ENCODE results near the gene OVCH2.
A peak's percentile ranks its signal among the peaks of the same experiment; 100 is the strongest.

Gene OVCH2

DNA sequence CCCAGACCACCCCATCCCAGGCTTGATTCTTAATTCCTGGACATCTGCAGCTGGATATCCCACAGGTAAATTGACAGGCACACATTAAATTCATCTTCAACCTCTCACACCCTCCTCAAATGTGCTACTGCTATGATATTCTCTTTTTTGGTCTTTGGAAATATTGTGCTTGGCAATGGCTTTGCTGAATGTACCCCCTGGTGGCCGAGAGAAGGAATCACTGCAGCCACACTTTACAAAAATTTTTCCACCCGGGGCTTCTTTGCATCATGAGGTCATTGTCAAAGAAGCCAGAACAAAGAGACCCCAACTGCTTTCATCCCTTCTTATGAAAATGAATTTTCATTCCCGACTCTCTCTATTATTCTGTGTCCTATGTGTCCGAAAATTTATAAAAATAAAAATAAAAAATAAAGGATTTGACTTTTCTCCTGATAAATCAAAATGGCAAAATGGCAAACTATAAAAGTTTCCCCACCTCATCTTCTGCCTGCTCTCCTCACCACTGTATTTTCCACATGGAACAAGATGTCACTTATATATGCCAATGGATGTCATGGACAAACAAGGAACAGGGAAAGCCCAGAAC is 17.9 kb downstream of the OVCH2 start:
- Histone ChIP-seq H3K9ac (ENCODE audit: low read depth, low read length) (no peak overlapping the region), H3K9me3 (replicated peaks; ENCODE audit: low read length) (no peaks in the 10 kb centered on the region), H3K36me3 (ENCODE audit: insufficient read depth, low read length) (no peaks in the 10 kb centered on the region), H3K4me1 (ENCODE audit: control insufficient read depth, insufficient read depth, low read length) (no peaks in the 10 kb centered on the region), H3K4me3 (ENCODE audit: low read length) (no peak overlapping the region), H3K4me2 (ENCODE audit: low read length) (no peak overlapping the region), H3K27me3 (ENCODE audit: control insufficient read depth, insufficient read depth, low read length) (peaks cover 60% of the 10 kb centered on the region)

DNA sequence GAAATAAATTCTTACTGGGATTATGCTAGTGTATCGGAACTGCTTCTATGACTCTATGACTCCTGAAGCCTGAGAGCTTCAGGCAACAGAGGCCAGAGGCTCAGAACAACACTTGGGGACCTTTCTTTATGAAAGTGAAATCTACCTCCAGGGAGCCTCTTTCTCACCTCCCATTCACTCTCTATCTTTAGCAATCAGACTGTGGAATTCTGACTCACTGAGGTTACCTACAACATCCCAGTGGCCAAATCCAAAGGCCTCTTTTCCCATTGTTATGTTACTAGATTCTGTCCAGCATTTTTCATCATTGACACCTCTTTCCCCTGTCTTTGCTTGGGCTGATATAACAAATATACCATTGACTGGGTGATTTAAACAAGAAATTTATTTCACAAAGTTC is 18.9 kb downstream of the OVCH2 start:
- H3K36me3 ChIP-seq (ENCODE audit: insufficient read depth, low read length), result no peaks in the 10 kb centered on the region
- H3K4me2 ChIP-seq (ENCODE audit: low read length), result no peak overlapping the region
- no peaks in the 10 kb centered on the region for H3K4me1 ChIP-seq (ENCODE audit: control insufficient read depth, insufficient read depth, low read length)
- H3K9me3 ChIP-seq (replicated peaks; ENCODE audit: low read length), result no peaks in the 10 kb centered on the region
- H3K4me3 ChIP-seq (ENCODE audit: low read length), result no peak overlapping the region
- H3K27me3 ChIP-seq (ENCODE audit: control insufficient read depth, insufficient read depth, low read length), result peaks cover 60% of the 10 kb centered on the region
- no peak overlapping the region for H3K9ac ChIP-seq (ENCODE audit: low read depth, low read length)

DNA sequence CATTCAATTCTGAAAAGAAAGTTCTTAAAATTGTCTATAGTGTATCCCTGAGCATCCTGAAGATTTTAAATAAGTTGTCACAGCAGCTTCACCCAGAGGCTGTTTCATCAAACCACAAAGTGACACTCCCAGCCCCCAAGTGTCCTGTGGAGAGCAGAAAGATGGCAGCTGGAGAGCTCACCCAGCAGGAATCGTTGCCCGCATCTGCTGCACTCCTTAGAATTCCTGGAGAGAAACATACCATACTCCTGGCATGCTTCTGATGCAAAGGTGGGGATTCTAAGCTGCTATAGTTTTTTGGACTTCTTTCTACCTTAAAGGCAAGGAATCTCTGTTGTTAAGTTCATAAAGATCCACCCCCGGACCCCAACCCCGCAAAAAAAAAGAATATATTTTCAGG is 19.5 kb downstream of the OVCH2 start:
- Histone ChIP-seq H3K9me3 (replicated peaks; ENCODE audit: low read length) (no peaks in the 10 kb centered on the region), H3K4me1 (ENCODE audit: control insufficient read depth, insufficient read depth, low read length) (no peaks in the 10 kb centered on the region), H3K36me3 (ENCODE audit: insufficient read depth, low read length) (no peaks in the 10 kb centered on the region), H3K9ac (ENCODE audit: low read depth, low read length) (no peak overlapping the region), H3K4me3 (ENCODE audit: low read length) (no peak overlapping the region), H3K4me2 (ENCODE audit: low read length) (no peak overlapping the region), H3K27me3 (ENCODE audit: control insufficient read depth, insufficient read depth, low read length) (peaks cover 57% of the 10 kb centered on the region)

DNA sequence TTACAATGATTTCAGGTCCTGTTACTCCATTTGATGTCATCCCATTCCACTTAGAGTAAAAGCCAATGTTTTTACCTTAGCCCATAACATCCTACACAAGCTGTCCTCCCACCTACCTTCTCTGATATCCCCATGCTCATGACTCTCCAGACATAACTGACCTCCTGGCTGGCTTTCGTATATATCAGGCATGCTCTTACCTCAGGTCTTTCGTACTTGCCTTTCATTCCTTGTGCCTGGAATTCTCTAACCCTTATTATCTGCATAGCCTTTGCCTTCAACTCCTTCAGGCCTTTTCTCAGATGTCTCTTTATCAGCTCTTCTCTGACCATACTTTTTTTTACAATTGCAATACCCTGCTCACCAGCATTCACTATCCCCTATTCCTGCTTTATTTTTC is 22.7 kb downstream of the OVCH2 start:
- no peak overlapping the region for H3K4me2 ChIP-seq (ENCODE audit: low read length)
- H3K4me3 ChIP-seq (ENCODE audit: low read length), result no peak overlapping the region
- peaks cover 57% of the 10 kb centered on the region for H3K27me3 ChIP-seq (ENCODE audit: control insufficient read depth, insufficient read depth, low read length)
- no peaks in the 10 kb centered on the region for H3K36me3 ChIP-seq (ENCODE audit: insufficient read depth, low read length)
- H3K9me3 ChIP-seq (replicated peaks; ENCODE audit: low read length), result no peaks in the 10 kb centered on the region
- no peaks in the 10 kb centered on the region for H3K4me1 ChIP-seq (ENCODE audit: control insufficient read depth, insufficient read depth, low read length)
- no peak overlapping the region for H3K9ac ChIP-seq (ENCODE audit: low read depth, low read length)

DNA sequence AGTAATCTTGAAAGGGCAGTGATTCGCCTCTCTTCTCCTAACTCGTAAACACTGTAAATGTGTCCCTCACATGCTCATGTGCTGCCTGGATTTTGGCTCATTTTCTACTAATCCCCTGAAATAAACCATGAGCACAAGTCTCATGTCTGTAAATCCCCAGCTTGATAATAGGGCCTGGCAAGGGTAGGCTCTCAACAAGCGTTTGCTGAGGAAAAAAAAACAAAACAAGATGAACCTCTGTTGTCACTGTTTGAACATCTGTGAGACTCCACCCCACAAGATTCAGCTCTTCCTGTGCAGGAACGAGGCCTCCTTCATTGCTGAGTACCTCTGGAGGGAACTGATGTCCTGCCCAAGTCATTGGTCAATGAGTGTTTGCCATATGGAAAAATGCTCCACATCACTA is 28.5 kb downstream of the OVCH2 start:
- peaks cover 5% of the 10 kb centered on the region for H3K4me1 ChIP-seq (ENCODE audit: control insufficient read depth, insufficient read depth, low read length)
- no peak overlapping the region for H3K9ac ChIP-seq (ENCODE audit: low read depth, low read length)
- H3K4me3 ChIP-seq (ENCODE audit: low read length), result no peak overlapping the region
- H3K9me3 ChIP-seq (replicated peaks; ENCODE audit: low read length), result no peaks in the 10 kb centered on the region
- H3K4me2 ChIP-seq (ENCODE audit: low read length), result no peak overlapping the region
- peaks cover 63% of the 10 kb centered on the region for H3K27me3 ChIP-seq (ENCODE audit: control insufficient read depth, insufficient read depth, low read length)
- H3K36me3 ChIP-seq (ENCODE audit: insufficient read depth, low read length), result no peaks in the 10 kb centered on the region

DNA sequence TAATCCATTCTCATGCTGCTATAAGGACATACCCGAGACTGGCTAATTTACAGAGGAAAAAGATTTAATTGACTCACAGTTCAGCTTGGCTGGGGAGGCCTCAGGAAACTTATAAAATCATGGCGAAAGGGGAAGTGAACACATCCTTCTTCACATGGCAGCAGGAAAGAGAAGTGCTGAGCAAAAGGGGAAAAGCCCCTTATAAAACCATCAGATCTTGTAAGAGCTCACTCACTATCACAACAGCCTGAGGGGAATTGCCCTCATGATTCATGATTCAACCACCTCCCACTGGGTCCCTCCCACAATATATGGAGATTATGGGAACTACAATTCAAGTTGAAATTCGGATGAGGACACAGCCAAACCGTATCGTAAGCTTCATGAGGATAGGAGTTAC is 29.2 kb downstream of the OVCH2 start:
- no peak overlapping the region for H3K4me2 ChIP-seq (ENCODE audit: low read length)
- no peaks in the 10 kb centered on the region for H3K9me3 ChIP-seq (replicated peaks; ENCODE audit: low read length)
- H3K4me1 ChIP-seq (ENCODE audit: control insufficient read depth, insufficient read depth, low read length), result peaks cover 6% of the 10 kb centered on the region
- H3K27me3 ChIP-seq (ENCODE audit: control insufficient read depth, insufficient read depth, low read length), result peaks cover 63% of the 10 kb centered on the region
- no peak overlapping the region for H3K9ac ChIP-seq (ENCODE audit: low read depth, low read length)
- H3K4me3 ChIP-seq (ENCODE audit: low read length), result no peak overlapping the region
- no peaks in the 10 kb centered on the region for H3K36me3 ChIP-seq (ENCODE audit: insufficient read depth, low read length)

DNA sequence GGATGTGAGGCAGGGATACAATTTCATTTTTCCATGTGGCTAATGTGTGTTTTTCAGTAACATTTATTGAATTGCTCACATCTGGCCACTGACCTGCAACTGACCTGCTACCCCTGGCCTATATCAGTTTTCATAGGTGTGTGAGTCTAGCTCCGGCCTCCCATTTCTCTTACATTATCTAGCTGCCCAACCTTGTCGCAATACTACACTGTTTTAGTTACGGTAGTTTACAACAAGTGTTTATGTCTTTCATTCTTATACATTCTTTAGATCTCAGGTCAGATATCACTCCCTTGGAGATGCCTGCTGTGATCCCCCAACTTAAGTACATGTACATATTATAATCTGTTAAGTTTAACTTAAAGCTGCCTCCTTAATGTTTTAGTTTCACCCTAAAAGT is 30.6 kb downstream of the OVCH2 start:
- H3K9ac ChIP-seq (ENCODE audit: low read depth, low read length), result no peak overlapping the region
- H3K4me2 ChIP-seq (ENCODE audit: low read length), result no peak overlapping the region
- no peaks in the 10 kb centered on the region for H3K9me3 ChIP-seq (replicated peaks; ENCODE audit: low read length)
- H3K27me3 ChIP-seq (ENCODE audit: control insufficient read depth, insufficient read depth, low read length), result peaks cover 54% of the 10 kb centered on the region
- no peak overlapping the region for H3K4me3 ChIP-seq (ENCODE audit: low read length)
- no peaks in the 10 kb centered on the region for H3K36me3 ChIP-seq (ENCODE audit: insufficient read depth, low read length)
- H3K4me1 ChIP-seq (ENCODE audit: control insufficient read depth, insufficient read depth, low read length), result peaks cover 6% of the 10 kb centered on the region

DNA sequence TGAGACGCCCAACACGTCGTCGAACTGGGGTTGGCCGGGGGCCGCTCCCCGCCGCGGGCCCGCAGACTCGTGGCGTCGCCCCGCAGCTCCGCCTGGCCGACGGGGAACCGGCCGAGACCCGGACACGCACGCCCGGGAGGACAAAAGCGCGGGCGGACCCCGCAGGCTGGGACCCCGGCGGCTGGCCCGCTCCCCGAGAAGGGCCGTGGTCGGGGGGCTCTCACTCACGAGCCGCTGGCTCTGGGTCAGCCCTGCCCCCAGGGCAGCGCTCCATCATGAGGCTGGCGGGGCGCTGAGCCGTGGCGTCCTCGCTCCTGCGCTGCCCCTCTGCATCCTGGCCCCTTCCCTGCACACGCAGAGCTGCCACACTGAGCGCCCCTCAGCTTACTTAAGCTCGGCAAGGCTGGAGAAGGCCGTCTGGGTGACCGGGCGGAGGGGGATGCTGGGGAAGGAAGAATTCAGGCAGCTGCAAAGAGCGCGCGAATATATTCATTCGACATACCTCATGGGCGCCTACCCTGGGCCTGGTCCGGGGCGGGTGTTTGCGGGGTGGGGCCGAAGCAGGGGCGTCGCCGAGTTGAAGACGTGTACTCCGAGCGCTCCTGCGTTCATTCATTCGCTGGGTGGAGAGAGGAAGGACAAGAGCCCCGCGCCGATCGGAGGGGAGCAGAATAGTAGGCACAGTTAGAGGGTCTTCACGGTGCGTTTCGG is 32.4 kb downstream of the OVCH2 start:
- Histone ChIP-seq H3K4me1 (ENCODE audit: control insufficient read depth, insufficient read depth, low read length) (peaks cover 6% of the 10 kb centered on the region), H3K9me3 (replicated peaks; ENCODE audit: low read length) (no peaks in the 10 kb centered on the region)

DNA sequence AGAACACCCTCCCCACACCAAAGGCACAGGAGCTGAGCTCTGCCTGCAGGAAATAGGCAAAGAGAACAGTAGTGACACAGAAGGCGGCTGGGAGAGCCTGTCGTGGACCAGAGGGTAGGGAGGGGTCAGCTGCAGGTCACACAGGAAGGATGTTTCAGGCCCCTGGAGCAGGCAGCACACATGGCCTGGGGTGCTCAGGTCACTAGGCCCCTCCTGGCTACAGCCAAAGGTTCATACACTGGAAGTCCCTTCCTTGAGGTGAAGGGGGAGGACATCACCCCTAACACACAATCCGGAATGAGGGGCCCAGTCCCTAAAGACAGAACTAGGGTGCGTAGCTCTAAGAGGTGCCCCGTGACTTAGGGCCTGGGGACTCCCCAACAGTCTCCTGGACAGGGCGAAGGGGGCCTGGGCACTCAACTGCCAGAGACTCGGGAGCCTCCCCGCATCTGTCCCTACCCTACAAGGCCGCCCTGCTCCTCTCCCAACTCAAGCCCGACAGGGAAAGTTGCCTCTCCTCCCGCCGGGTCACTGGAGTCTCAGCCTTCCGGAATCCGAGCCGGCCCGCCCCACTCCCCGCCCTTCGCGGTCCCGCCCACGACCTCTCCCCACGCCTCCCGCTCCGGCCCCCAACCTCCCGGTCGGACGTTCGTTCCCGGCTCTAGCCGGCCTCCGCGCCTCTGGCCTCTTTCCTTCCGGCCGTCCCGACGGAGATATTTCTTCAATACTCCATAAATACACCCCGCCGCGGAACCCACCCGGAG is 33.1 kb downstream of the OVCH2 start, which contains the start of gene CYB5R2:
TSS of gene CYB5R2 (minus strand) at position 541 of the 764 bp plus-strand sequence. CDS start 675 bp downstream, outside the sequence.
- H3K27me3 ChIP-seq (ENCODE audit: control insufficient read depth, insufficient read depth, low read length), result peaks cover 46% of the 10 kb centered on the region
- H3K9me3 ChIP-seq (replicated peaks; ENCODE audit: low read length), result no peaks in the 10 kb centered on the region
- H3K9ac ChIP-seq (ENCODE audit: low read depth, low read length), result peak within 1 kb of the TSS; percentile 48
- H3K4me1 ChIP-seq (ENCODE audit: control insufficient read depth, insufficient read depth, low read length), result peaks cover 6% of the 10 kb centered on the region
- peak within 1 kb of the TSS; percentile 64 for H3K4me3 ChIP-seq (ENCODE audit: low read length)
- no peaks in the 10 kb centered on the region for H3K36me3 ChIP-seq (ENCODE audit: insufficient read depth, low read length)
- H3K4me2 ChIP-seq (ENCODE audit: low read length), result peak within 1 kb of the TSS; percentile 80

More for the DNA sequence above, 32.4 kb downstream of the OVCH2 start:
- Histone ChIP-seq H3K4me3 (ENCODE audit: low read length) (peak overlapping the region; percentile 64), H3K36me3 (ENCODE audit: insufficient read depth, low read length) (no peaks in the 10 kb centered on the region), H3K4me2 (ENCODE audit: low read length) (peak overlapping the region; percentile 80), H3K9ac (ENCODE audit: low read depth, low read length) (no peak overlapping the region), H3K27me3 (ENCODE audit: control insufficient read depth, insufficient read depth, low read length) (peaks cover 46% of the 10 kb centered on the region)

DNA sequence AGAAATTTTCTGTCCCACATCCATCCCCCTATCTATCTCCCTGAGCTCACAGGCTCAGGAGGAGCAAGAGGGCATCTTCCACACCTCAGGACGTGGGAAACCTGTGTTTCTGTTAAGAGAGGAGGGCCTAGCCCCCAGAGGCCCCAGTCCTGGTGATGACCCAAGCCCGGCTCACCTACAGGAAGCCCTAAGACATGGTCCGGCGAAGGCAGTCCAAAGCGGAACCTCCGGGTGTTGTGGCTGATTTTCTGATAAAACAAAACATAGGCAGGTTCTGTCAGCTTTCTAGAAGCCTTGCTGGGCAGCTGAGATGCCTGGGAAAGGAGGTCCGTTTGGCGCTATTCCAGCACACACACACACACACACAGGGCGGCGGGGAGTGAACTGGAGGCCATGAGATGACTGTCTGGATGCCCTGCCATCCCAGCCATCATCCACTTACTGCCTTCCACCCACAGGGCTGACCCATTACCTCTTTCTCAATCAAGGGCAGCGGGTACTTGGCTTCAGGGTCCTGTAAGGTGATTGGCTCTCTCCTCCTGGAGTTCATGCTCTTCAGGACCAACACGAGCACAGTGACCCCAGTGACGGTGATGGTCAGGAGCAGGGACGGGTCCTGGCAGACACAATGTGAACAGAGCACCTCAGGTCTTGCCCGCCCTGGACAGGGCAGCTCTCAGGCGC is 33.9 kb downstream of the OVCH2 start:
- peak overlapping the region; percentile 80 for H3K4me2 ChIP-seq (ENCODE audit: low read length)
- peaks cover 40% of the 10 kb centered on the region for H3K27me3 ChIP-seq (ENCODE audit: control insufficient read depth, insufficient read depth, low read length)
- no peaks in the 10 kb centered on the region for H3K36me3 ChIP-seq (ENCODE audit: insufficient read depth, low read length)
- H3K4me3 ChIP-seq (ENCODE audit: low read length), result peak overlapping the region; percentile 64
- H3K9ac ChIP-seq (ENCODE audit: low read depth, low read length), result no peak overlapping the region
- H3K4me1 ChIP-seq (ENCODE audit: control insufficient read depth, insufficient read depth, low read length), result peaks cover 6% of the 10 kb centered on the region
- no peaks in the 10 kb centered on the region for H3K9me3 ChIP-seq (replicated peaks; ENCODE audit: low read length)
